Measurements from ENCODE around the gene NPR3.

The NPR3 gene

DNA sequence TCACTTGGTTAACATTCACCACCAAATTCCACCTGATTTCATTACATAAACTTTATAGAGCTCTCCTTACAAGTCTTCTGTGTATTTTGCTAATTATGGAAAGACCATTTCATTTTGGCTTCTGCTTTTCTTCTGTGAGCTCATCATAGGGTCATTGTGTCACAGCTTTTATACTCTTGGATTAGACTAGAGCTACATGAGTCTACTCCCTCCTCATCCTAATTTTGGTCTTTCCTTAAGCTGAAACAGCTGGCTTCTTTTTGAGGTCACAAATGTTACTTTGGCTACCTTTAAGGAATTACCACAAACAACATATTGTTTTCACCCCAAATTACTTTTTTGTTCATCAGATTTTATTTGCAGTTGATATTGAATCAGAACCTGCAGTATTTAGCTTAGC is 103.0 kb downstream of the NPR3 start:
- no peak for DNase-seq

DNA sequence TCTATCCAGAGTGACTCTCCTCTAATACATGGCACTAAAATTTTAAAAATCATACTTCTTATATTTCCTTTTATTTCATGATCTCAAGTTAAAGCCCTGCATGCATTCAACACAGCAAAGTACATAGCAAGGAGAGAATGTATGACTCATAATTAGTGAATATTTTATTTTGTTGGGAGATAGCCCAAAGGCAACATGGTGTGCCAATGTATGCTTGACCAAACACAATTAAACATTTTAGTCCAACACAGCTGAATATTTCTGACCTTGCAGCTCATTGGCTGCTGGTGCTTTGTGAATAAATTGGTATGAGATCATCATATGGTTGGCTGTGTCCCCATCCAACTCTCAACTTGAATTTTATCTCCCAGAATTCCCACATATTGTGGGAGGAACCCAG is 103.5 kb downstream of the NPR3 start:
- no peak for DNase-seq

DNA sequence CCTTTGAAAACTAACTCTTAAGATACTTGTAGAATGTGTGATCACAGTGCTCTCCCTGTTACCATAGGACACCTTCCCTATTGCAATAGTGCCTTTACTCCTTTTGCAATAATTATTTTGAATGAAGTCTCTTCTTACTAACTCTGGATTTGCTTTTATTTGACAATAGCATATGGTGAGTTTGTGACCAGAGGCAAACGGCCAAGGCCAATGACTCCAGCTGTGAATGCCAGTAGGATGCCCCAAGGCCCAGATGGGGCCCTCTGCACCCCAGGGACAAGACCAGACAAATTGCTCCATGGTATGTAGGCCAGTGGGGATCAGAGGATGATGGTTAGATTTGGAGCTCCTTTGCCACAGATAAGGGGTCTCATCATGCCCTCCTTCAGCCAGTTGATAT is 116.9 kb downstream of the NPR3 start:
- no peak for DNase-seq

DNA sequence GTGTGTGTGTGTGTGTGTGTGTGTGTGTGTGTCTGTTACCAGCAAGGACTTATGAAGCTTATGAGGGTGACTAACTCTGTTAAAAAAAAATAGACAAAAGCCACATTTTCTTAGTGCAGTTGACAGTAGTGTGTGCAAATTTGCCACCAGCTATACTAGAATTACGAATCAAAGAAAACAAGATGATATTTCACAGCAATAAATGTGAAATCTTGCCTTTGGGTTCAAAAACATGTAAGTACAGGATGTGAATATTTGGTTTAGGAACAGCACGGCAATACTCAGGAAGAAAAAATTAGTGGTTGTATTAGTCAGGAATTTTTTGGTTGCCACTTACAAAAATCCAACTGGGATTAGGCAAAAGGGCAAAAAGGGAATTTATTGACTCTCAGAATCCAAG is 117.4 kb downstream of the NPR3 start:
- no peak for DNase-seq

DNA sequence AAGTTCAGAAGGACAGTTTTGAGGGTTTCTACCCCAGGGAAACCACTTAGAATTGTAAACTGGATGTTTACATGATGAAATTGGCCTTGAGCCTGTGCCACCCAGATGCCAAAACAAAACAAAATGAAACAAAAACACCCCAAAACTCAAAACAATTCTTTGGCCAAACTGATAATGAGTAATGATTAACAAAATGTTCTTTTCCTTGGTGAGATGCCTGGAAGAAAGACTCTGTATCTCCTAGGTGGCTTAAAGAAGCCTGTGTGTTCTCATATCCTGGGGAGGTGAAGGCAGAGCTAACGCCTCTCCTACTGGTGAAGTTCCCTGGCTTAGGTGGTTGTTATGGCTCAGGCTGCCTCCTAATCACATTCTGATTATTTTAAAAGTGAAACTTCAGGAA is 120.5 kb downstream of the NPR3 start:
- no peak for DNase-seq

DNA sequence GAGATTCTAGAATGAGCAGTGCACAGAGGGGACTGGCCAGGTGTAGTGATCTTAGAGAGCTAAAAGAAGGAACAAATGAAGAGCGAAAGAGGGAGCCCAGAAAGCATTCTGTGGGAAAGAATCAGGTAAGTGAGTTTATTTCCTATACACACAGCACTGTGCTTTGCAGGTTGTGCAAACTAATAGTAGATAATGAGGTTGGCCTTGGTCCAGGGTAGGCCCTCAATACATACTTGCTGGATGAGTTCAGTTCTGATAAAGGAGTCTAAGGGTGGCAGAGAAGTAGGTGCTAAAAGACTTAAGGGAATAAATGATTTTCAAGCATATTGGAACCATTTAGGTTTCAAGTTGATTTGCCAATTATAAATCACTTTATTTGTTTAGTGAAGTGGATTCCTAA is 122.0 kb downstream of the NPR3 start:
- no peak for DNase-seq

DNA sequence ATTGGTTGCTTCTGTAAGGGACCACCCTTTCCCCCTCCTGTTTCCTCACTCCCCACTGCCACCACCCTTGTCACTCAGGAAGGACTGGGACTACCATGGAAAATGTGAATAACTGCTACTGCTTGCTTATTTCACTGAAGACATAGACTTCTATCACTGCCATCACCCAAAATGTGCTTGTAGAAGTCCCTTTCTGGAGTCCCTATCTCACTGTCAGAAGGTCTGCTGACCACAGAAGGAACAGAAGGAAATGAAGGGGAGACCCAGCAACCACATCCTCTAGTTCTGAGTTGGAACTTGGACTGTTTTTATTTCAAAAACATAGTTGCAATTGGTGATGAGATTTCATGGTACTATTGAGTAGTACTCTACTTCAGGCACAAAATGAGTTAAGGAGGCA is 122.5 kb downstream of the NPR3 start:
- no peak for DNase-seq

DNA sequence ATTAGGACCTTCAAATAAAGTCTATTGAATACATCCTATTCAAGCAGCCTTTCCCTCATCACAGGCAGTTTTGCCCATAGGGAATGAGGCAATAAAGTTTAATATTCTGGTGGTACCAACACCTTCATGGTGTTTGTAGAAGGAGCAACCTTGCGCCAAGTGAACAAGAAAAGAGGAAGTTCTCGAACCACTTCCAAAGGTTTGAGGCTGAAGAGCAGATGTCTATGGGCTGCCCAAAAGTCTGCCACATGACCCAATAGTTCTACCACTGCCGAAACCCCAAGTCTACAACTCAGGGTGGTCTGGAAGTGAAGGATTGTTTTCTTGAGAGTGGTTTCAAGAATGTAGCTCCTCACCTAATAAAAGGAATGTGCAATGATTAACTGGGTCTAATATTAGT is 123.1 kb downstream of the NPR3 start:
- no peak for DNase-seq

DNA sequence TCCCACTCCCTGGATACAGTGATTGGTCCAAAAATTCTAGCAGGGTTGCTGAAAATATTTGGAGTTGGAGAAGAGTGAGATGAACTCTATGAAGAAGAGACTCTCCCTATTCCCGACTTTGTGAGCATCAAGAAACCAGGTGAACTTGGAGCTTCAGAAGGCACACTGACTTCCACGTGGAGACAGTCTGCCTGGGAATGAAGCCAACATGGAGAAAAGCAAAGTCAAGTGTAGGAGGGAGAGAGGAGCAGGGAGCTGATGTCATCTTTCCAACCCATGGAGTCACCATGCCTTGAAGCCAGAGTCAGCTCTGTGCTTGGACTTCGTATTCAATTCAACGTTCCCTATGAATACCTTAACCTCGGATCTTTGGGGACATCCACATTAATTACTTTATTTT is 125.1 kb downstream of the NPR3 start:
- DNase-seq, result no peak

DNA sequence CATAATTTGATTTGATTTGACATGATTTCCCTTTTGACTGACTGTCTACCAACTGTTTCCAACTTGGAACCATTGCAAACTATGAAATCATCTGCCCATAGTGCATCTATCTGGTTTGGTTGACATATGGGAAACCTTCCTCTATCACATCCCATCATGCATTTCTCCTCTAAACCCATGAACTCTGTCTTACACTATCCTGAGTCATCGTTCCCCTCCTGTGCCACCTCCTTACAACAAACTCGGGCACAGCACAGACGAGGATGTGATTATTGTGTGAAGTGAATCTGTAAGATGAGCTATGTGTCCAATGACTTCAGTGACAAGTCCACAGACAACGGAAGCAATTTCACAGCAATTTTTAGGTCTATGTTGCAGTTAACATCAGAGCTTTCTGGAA is 126.1 kb downstream of the NPR3 start:
- DNase-seq, result no peak

DNA sequence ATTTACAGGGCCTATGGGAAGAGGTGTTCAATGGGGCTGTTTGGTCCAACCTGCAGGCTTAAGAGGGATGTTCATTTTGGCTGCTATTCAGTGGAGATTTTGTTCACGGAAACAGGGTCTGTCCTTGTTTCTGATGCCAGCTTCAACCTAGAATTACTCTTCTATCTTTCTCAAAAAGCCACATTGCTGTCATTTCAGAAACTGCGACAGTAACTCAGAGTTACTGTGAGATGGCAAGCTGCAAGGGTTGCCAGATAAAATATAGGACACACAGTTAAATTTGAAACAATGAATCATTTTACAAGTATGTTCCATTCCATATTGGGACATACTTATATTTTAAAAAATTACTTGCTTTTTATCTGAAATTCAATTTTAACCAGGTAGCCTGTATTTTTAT is 128.0 kb downstream of the NPR3 start:
- no peak for DNase-seq

DNA sequence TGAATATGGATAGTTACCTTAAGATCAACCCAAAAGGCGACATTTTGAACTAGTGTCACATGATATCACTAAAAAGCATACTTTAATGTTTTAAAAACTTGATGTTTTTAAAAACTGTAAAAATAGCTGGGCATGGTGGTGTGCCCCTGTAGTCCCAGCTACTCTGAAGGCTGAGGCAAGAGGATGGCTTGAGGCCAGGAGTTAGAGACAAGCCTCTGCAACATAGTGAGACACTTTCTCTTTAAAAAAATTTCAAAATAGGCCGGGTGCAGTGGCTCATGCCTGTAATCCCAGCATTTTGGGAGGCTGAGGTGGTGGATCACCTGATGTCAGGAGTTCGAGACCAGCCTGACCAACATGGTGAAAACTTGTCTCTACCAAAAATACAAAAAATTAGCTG is 129.5 kb downstream of the NPR3 start:
- no peak for DNase-seq

Measured in activated CD4-positive, alpha-beta T cell treated with anti-CD3 and anti-CD28 coated beads, Interleukin-2, Interleukin-6, amounts not matched to agents 100 ng/mL and 50 ng/mL, durations not matched to agents 16 hours and 8 hours (primary cell).